Endodermal cell (in vitro differentiated cells): ENCODE data around the gene SNRPD2. TPM values are rescaled to one million over a fixed set of nuclear protein-coding genes. Genes with fewer than 3 reads are reported as not detected.

Experiments
- DNase-seq: peaks from one replicate; pipeline ENCODE4 v3.0.0-alpha.2; 2017
- H3K27ac ChIP-seq: 2 replicates; pipeline ENCODE4 v1.5.1; 2013; ENCODE audit warnings: mild to moderate bottlenecking, low read depth, low read length, moderate library complexity
- H3K27me3 ChIP-seq: 2 replicates; pipeline ENCODE4 v1.6.1; 2013; ENCODE audit warnings: mild to moderate bottlenecking, low read length, moderate library complexity; ENCODE audit not compliant: insufficient read depth, control insufficient read depth, poor library complexity, severe bottlenecking
- H3K36me3 ChIP-seq: 2 replicates; pipeline ENCODE4 v1.7.0; 2013; ENCODE audit warnings: mild to moderate bottlenecking, low read length, moderate library complexity; ENCODE audit not compliant: control insufficient read depth, insufficient read depth
- H3K4me1 ChIP-seq: one replicate; pipeline ENCODE4 v1.7.0; 2013; ENCODE audit warnings: low read length; ENCODE audit not compliant: control insufficient read depth, insufficient read depth
- H3K4me3 ChIP-seq: 2 replicates; pipeline ENCODE4 v1.5.1; 2013; ENCODE audit warnings: mild to moderate bottlenecking, low read length, moderate library complexity
- H3K9ac ChIP-seq: 2 replicates; pipeline ENCODE4 v1.6.1; 2013; ENCODE audit warnings: mild to moderate bottlenecking, low read length, moderate library complexity; ENCODE audit not compliant: poor library complexity, severe bottlenecking; ENCODE audit errors: extremely low read depth
- H3K9me3 ChIP-seq: 2 replicates; pipeline ENCODE4 v1.6.1; 2013; ENCODE audit warnings: mild to moderate bottlenecking, low read length, moderate library complexity; ENCODE audit not compliant: control insufficient read depth
- H3K27ac Mint-ChIP-seq: 2 replicates; pipeline ENCODE4 v1.8.0; 2020; ENCODE audit warnings: mixed read lengths
- H3K27me3 Mint-ChIP-seq: 2 replicates; pipeline ENCODE4 v1.8.0; 2021; ENCODE audit warnings: mild to moderate bottlenecking, mixed read lengths; ENCODE audit not compliant: insufficient read depth
- H3K36me3 Mint-ChIP-seq: 2 replicates; pipeline ENCODE4 v1.8.0; 2020; ENCODE audit warnings: low read depth, mixed read lengths
- H3K4me1 Mint-ChIP-seq: 2 replicates; pipeline ENCODE4 v1.8.0; 2020; ENCODE audit warnings: mixed read lengths
- H3K4me3 Mint-ChIP-seq: 2 replicates; pipeline ENCODE4 v1.8.0; 2020; ENCODE audit warnings: mild to moderate bottlenecking, moderate library complexity, mixed read lengths
- H3K9me3 Mint-ChIP-seq: 2 replicates; pipeline ENCODE4 v1.8.0; 2020; ENCODE audit warnings: mild to moderate bottlenecking, mixed read lengths
- WGBS, 2 experiments: methylation state at CpG; one replicate each; pipeline versions ENCODE4 v1.1.5 to v1.1.7; 2013; ENCODE audit warnings: missing lambda C conversion rate in 2 of 2, mixed read lengths in 1 of 2; ENCODE audit not compliant: insufficient coverage in 1 of 2, insufficient read length in 1 of 2; 5-methylcytosine and 5-hydroxymethylcytosine counted together
- total RNA-seq, 2 donors: library from RNA; stranded (reverse); fragmentation: NEBNext Ultra II Directional in 1 of 2; extraction: Animal tissue kit (Norgen Biotek cat#: 25700) in 1 of 2; gene quantifications; 2 replicates in 1 of 2; 3 replicates in 1 of 2; pipeline ENCODE4 v1.2.1, GENCODE V29; 2021
- TF ChIP-seq, protein P1 (sequence below): fragments of 200-600 bp; sonication (generic); conservative IDR thresholded peaks from 2 replicates; pipeline ENCODE4 v1.5.0; 2021; ENCODE audit warnings: antibody characterized with exemption, mild to moderate bottlenecking

SNRPD2 gene
- total RNA-seq, 2 donors from 2014 or later: 644 to 654 TPM

DNA sequence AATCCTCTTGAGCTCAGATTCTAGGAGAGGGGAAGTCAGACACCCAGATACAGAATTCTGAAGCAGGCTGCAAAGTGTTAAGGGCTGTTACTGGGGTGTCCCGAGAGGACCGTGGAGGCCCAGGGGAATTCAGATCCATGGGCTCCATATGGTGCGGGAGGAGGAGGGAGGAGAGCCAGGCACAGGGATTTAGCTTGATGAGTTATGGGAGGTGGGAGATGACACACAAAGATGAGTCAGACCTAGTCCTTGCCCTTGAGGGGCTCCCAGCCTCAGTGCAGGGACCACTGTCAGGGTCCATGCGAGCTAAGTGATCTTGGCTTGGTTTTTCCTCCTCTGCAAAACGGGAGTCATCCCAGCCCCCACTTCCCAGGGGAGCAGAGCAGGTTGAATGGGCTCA lies 38.1 kb downstream of the SNRPD2 start:
- H3K9me3 ChIP-seq: no peaks in the 10 kb centered on the region
- no peaks in the 10 kb centered on the region for H3K27me3 ChIP-seq
- H3K4me1 ChIP-seq: no peaks in the 10 kb centered on the region
- H3K9ac ChIP-seq: no peak overlapping the region
- no peaks in the 10 kb centered on the region for H3K36me3 Mint-ChIP-seq
- no peaks in the 10 kb centered on the region for H3K36me3 ChIP-seq
- peak overlapping the region; percentile 58 for H3K27ac Mint-ChIP-seq
- peaks cover 8% of the 10 kb centered on the region for H3K4me1 Mint-ChIP-seq
- peak; percentile 54 for DNase-seq
- 72 to 81% methylated on average over 5 of the region's 5 CpGs for WGBS, 2 experiments
- no peaks in the 10 kb centered on the region for H3K27me3 Mint-ChIP-seq
- H3K27ac ChIP-seq: no peak overlapping the region
- H3K4me3 Mint-ChIP-seq: peak overlapping the region; percentile 25
- no peak overlapping the region for H3K4me3 ChIP-seq
- H3K9me3 Mint-ChIP-seq: no peaks in the 10 kb centered on the region
- TF ChIP-seq, protein P1, sequence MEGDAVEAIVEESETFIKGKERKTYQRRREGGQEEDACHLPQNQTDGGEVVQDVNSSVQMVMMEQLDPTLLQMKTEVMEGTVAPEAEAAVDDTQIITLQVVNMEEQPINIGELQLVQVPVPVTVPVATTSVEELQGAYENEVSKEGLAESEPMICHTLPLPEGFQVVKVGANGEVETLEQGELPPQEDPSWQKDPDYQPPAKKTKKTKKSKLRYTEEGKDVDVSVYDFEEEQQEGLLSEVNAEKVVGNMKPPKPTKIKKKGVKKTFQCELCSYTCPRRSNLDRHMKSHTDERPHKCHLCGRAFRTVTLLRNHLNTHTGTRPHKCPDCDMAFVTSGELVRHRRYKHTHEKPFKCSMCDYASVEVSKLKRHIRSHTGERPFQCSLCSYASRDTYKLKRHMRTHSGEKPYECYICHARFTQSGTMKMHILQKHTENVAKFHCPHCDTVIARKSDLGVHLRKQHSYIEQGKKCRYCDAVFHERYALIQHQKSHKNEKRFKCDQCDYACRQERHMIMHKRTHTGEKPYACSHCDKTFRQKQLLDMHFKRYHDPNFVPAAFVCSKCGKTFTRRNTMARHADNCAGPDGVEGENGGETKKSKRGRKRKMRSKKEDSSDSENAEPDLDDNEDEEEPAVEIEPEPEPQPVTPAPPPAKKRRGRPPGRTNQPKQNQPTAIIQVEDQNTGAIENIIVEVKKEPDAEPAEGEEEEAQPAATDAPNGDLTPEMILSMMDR: no peak

DNA sequence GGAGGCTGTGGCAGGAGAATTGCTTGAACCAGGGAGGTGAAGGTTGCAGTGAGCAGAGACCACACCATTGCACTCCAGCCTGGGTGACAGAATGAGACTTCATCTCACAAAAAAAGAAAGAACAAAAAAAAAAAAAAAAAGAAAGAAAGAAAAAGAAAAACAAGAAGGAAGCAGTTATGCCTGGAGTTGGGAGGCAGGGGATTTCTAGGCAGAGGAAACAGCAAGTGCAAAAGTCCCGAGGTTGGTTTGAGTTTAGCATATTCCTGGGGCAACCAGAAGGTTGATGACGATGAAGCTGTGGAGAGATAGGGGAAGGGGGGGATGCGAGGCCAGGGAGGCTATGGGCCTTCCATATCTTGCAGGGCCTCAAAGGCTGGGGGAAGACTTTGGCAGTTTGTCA lies 41.0 kb downstream of the SNRPD2 start:
- peaks cover 10% of the 10 kb centered on the region for H3K4me1 Mint-ChIP-seq
- no peaks in the 10 kb centered on the region for H3K36me3 ChIP-seq
- H3K4me1 ChIP-seq: no peaks in the 10 kb centered on the region
- TF ChIP-seq, protein P1: no peak
- no peaks in the 10 kb centered on the region for H3K27me3 ChIP-seq
- no peak overlapping the region for H3K4me3 Mint-ChIP-seq
- H3K27me3 Mint-ChIP-seq: peaks cover 4% of the 10 kb centered on the region
- H3K4me3 ChIP-seq: no peak overlapping the region
- DNase-seq: no peak
- no peaks in the 10 kb centered on the region for H3K36me3 Mint-ChIP-seq
- 96 to 100% methylated on average over 1 to 3 of the region's 3 CpGs for WGBS, 2 experiments
- no peaks in the 10 kb centered on the region for H3K9me3 ChIP-seq
- H3K27ac Mint-ChIP-seq: no peak overlapping the region
- no peak overlapping the region for H3K27ac ChIP-seq
- H3K9ac ChIP-seq: no peak overlapping the region
- peaks cover 15% of the 10 kb centered on the region for H3K9me3 Mint-ChIP-seq

DNA sequence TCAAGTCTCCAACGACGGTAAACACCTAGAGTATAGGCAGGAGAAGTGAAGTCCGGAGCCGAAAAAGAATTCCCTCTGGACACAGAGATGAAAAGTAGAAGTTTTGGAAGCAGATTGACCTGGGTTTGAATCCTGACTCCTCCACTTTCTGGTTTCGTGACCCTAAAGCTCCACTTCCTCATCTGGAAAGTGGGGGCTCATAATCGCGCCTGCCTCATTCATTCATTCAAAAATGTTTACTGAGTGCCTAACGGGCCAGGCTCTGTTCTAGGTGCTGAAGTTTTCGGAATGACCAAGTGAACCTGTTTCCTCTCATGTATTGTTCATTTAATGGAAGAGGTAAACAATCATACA lies 45.4 kb downstream of the SNRPD2 start:
- peaks cover 8% of the 10 kb centered on the region for H3K27me3 Mint-ChIP-seq
- no peaks in the 10 kb centered on the region for H3K36me3 ChIP-seq
- H3K27ac Mint-ChIP-seq: no peak overlapping the region
- H3K9ac ChIP-seq: no peak overlapping the region
- H3K27me3 ChIP-seq: no peaks in the 10 kb centered on the region
- H3K4me1 ChIP-seq: no peaks in the 10 kb centered on the region
- DNase-seq: no peak
- WGBS, 2 experiments: 74 to 76% methylated on average over 7 to 8 of the region's 9 CpGs
- peaks cover 9% of the 10 kb centered on the region for H3K4me1 Mint-ChIP-seq
- peaks cover 15% of the 10 kb centered on the region for H3K9me3 Mint-ChIP-seq
- no peaks in the 10 kb centered on the region for H3K36me3 Mint-ChIP-seq
- H3K4me3 ChIP-seq: no peak overlapping the region
- no peaks in the 10 kb centered on the region for H3K9me3 ChIP-seq
- H3K4me3 Mint-ChIP-seq: peak overlapping the region; percentile 48
- no peak overlapping the region for H3K27ac ChIP-seq
- TF ChIP-seq, protein P1: no peak
